ENCODE results near the gene NLRP8. TPM values are rescaled to one million over a fixed set of nuclear protein-coding genes. Genes with fewer than 3 reads are reported as not detected.

NLRP8 gene
- total RNA-seq, 1 experiment from 2014 or later: not detected

DNA sequence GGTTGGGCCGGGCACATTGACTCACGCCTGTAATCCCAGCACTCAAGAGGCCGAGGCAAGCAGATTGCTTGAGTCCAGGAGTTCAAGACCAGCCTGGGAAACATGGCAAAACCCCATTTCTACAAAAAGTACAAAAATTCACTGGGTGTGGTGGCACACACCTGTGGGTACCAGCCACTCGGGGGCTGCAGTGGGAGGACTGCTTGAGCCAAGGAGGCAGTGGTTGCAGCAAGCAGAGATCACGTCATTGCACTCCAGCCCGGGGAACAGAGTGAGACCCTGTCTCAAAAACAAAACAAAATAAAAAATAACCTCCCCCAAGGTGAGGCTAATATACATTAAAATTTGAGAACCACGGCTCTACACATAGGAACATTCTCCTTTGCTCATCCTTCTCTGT is 40.3 kb upstream of the NLRP8 start:
- no TSS peak for BruUV-seq (replicated peaks)
- TF ChIP-seq, protein P1, sequence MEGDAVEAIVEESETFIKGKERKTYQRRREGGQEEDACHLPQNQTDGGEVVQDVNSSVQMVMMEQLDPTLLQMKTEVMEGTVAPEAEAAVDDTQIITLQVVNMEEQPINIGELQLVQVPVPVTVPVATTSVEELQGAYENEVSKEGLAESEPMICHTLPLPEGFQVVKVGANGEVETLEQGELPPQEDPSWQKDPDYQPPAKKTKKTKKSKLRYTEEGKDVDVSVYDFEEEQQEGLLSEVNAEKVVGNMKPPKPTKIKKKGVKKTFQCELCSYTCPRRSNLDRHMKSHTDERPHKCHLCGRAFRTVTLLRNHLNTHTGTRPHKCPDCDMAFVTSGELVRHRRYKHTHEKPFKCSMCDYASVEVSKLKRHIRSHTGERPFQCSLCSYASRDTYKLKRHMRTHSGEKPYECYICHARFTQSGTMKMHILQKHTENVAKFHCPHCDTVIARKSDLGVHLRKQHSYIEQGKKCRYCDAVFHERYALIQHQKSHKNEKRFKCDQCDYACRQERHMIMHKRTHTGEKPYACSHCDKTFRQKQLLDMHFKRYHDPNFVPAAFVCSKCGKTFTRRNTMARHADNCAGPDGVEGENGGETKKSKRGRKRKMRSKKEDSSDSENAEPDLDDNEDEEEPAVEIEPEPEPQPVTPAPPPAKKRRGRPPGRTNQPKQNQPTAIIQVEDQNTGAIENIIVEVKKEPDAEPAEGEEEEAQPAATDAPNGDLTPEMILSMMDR (IDR thresholded peaks at IDR 0.05; ENCODE audit: unreplicated experiment): no peak
- no peak overlapping the region for H3K4me3 Mint-ChIP-seq (ENCODE audit: low read depth, unreplicated experiment)
- no peaks in the 10 kb centered on the region for H3K36me3 Mint-ChIP-seq (ENCODE audit: insufficient read depth, unreplicated experiment)
- DNase-seq: no peak
- intact Hi-C loops (cut with micrococcal nuclease; ENCODE audit: unreplicated experiment): no loop called here
- H3K27me3 Mint-ChIP-seq (ENCODE audit: unreplicated experiment): no peaks in the 10 kb centered on the region
- no peak overlapping the region for H3K27ac Mint-ChIP-seq (ENCODE audit: unreplicated experiment)
- CTCF ChIA-PET: no interaction called here
- H3K9me3 Mint-ChIP-seq (ENCODE audit: low read depth, unreplicated experiment): peaks cover 20% of the 10 kb centered on the region
- no peaks in the 10 kb centered on the region for H3K4me1 Mint-ChIP-seq (ENCODE audit: low read depth, unreplicated experiment)

GRCh38 chr19:55907746-55908145 is 39.9 kb upstream of the NLRP8 start:
- Mint-ChIP-seq H3K9me3 (ENCODE audit: low read depth, unreplicated experiment) (peaks cover 20% of the 10 kb centered on the region), H3K27me3 (ENCODE audit: unreplicated experiment) (no peaks in the 10 kb centered on the region), H3K4me1 (ENCODE audit: low read depth, unreplicated experiment) (no peaks in the 10 kb centered on the region), H3K27ac (ENCODE audit: unreplicated experiment) (no peak overlapping the region), H3K36me3 (ENCODE audit: insufficient read depth, unreplicated experiment) (no peaks in the 10 kb centered on the region), H3K4me3 (ENCODE audit: low read depth, unreplicated experiment) (no peak overlapping the region)
- TF ChIP-seq, protein P1 (IDR thresholded peaks at IDR 0.05; ENCODE audit: unreplicated experiment): no peak
- DNase-seq: no peak
- BruUV-seq (replicated peaks): no TSS peak
- CTCF ChIA-PET: no interaction called here
- intact Hi-C loops (cut with micrococcal nuclease; ENCODE audit: unreplicated experiment): no loop called here

DNA sequence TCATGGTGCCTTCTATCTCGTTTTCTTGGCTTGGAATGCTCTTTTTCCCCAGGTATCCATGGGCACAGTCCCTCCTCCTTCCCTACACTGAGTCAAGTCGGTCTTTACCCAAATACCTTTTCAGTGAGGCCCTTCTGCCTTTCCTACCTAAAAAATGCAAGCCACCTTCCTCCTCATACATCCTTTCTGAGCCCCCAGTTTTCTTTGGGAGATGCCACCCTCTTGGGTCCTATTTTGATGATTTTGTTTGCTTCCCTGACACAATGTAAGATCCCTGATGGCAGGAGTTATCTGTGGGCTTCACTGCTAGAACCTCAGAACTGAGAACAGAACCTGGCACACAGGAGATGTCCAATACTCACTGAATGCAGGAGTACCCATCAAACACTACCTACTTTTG is 37.8 kb upstream of the NLRP8 start:
- Mint-ChIP-seq H3K27ac (ENCODE audit: unreplicated experiment) (no peak overlapping the region), H3K9me3 (ENCODE audit: low read depth, unreplicated experiment) (peaks cover 15% of the 10 kb centered on the region), H3K27me3 (ENCODE audit: unreplicated experiment) (no peaks in the 10 kb centered on the region), H3K36me3 (ENCODE audit: insufficient read depth, unreplicated experiment) (no peaks in the 10 kb centered on the region), H3K4me1 (ENCODE audit: low read depth, unreplicated experiment) (no peaks in the 10 kb centered on the region), H3K4me3 (ENCODE audit: low read depth, unreplicated experiment) (no peak overlapping the region)
- BruUV-seq (replicated peaks): no TSS peak
- DNase-seq: no peak
- TF ChIP-seq, protein P1 (IDR thresholded peaks at IDR 0.05; ENCODE audit: unreplicated experiment): no peak
- intact Hi-C loops (cut with micrococcal nuclease; ENCODE audit: unreplicated experiment): no loop called here
- CTCF ChIA-PET: no interaction called here

GRCh38 chr19:55912916-55913315 is 34.7 kb upstream of the NLRP8 start:
- H3K27me3 Mint-ChIP-seq (ENCODE audit: unreplicated experiment): no peaks in the 10 kb centered on the region
- no TSS peak for BruUV-seq (replicated peaks)
- TF ChIP-seq, protein P1 (IDR thresholded peaks at IDR 0.05; ENCODE audit: unreplicated experiment): no peak
- peaks cover 20% of the 10 kb centered on the region for H3K9me3 Mint-ChIP-seq (ENCODE audit: low read depth, unreplicated experiment)
- DNase-seq: no peak
- CTCF ChIA-PET: no interaction called here
- intact Hi-C loops (cut with micrococcal nuclease; ENCODE audit: unreplicated experiment): no loop called here
- no peaks in the 10 kb centered on the region for H3K4me1 Mint-ChIP-seq (ENCODE audit: low read depth, unreplicated experiment)
- no peak overlapping the region for H3K4me3 Mint-ChIP-seq (ENCODE audit: low read depth, unreplicated experiment)
- H3K36me3 Mint-ChIP-seq (ENCODE audit: insufficient read depth, unreplicated experiment): no peaks in the 10 kb centered on the region
- H3K27ac Mint-ChIP-seq (ENCODE audit: unreplicated experiment): no peak overlapping the region

Data from Calu3 (cell line).